T follicular helper cell (primary cell): ENCODE data around the gene PYDC2.
"Not testable (repeated sequence)": the region's sequence is repeated elsewhere in the genome, so short reads cannot be mapped to it uniquely, and the experiment has no call there.

Experiments
- DNase-seq: peaks from one replicate; pipeline ENCODE4 v3.0.0-alpha.2; 2020; ENCODE audit warnings: low read depth

Gene PYDC2

GRCh38 chr3:191470080-191470479, 9.1 kb downstream of the PYDC2 start:
- DNase-seq = no peak

DNA sequence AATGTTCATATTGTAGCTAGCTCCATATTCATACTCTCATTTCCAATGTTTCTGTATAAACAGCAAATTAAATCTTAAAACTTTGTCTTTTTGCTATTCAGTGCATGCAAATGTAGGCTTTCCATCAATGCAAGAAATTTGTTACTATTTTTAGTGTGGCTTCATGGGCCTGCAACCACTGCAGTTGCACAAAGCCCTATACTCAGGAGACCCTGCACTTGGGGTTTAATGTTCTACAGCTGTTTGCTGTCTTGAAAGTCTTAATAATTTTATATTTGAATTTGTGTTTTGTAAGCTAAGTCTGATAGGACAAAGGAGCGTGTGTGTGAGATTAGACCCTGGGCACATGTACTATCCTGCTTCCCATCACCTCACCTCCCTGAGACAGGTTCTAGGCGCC, 9.6 kb downstream of the PYDC2 start:
- DNase-seq = no peak

DNA sequence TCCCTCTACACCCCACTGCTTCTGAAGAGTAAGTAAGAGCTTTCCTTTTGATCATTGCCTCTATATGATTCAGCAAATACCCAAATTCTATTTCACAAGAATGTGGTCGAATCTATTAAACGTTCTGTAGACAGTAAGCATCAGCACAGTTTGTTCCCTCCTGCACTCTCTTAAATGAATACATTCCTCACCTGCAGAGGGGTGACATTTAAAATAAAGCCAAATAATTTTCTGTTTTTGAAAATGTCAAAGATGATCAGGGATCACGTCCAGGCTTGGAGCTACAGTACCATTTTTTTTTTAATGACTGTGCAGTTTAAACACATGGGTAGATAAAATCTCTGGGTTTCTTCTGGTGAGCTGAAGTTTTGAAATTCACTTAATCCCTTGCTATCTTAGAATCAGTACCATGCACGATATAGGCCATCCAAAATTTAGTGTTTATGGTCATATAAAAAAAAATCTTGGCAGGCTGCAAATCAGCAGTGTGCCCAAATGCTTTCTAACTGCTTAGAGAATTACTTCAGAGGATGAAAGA, 12.8 kb downstream of the PYDC2 start:
- DNase-seq = no peak

- no peak for DNase-seq
These were observed 15.3 kb downstream of the PYDC2 start for GRCh38 chr3:191476066-191476772.

DNA sequence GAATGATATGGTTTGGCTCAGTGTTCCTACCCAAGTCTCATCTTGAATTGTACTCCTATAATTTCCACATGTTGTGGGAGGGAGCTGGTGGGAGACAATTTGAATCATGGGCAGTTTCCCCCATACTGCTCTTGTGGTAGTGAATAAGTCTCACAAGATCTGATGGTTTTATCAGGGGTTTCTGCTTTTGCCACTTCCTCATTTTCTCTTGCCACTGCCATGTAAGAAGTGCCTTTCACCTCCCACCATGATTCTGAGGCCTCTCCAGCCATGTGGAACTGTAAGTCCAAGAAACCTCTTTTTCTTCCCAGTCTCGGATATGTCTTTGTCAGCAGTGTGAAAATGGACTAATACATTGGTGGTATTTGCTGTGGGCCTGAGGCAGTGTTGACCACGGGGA, 23.0 kb downstream of the PYDC2 start:
- DNase-seq = not testable (repeated sequence)

DNA sequence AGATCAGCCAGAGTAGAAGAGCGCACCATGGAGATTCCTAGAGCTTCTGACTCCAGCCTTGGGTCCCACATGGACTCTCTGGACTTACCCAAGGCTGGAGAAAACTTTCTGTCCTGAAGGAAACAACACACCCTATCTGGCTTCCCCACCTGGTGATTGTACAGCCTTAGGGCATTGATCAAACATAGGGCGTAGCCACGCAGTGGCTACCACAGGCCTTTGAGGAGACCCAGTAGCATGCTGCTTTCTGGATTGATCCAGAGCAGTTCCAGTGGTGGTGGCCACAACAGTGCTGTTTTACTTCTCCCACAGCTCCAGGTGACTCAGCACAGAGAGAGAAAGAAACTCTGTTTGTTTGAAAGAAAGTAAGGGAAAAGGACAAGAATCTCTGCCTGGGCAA, 23.5 kb downstream of the PYDC2 start:
- DNase-seq = no peak

GRCh38 chr3:191492601-191493000, 31.6 kb downstream of the PYDC2 start:
- DNase-seq = no peak

- DNase-seq = no peak
These were observed 32.4 kb downstream of the PYDC2 start for GRCh38 chr3:191493336-191493735.

DNA sequence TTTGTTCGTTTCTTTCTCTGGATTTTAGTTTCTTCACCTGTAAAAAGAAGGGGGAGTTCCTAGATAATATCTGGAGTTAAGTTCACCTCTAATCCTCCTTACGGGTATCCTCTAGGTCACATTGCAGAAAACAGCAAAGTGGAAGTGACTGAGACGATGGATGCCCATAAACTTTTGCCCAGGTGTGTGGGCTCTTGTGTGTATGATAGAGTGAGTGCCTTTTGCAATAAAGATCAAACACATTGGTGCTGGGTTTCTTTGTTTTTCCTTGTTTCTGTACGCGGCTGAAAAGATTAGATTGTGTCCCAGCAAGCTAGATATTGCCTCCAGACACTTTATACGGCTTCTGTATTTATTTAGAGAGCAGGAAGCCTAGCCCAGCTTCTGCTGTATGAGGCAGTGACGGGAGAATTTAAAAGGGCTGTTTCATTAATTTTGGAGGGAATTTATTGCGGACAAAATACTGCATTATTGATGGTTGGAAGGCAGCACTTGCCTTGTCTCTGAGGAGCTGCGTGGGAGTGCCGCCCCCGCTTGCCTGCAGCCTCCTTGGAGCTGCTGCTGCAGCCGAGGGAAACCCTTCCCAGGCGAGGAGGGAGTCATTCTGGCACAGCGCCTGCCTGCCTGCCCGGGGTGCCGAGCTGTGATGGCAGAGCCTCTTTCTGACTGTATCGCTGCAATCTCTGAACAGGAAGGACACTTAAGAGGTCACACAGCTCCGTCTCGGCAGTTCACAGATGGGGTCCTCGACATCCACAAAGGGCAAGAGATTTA, 38.5 kb downstream of the PYDC2 start:
- no peak for DNase-seq

DNA sequence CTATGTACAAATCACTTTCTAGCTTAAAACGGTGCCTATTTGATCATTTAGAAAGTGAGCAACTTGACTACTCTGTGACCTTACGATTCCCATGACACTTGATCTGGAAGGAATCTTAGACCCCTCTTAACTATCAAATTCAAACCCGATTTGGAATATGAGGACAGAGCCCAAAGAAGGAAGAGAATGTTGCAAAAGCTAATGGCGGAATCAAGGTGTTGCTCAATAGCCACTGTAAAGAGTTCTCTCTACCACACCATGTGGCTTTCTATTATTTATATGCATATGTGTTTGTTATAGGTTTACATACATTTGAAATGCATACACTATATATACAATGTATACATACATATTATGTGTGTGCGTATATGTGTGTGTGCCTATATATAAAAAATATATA, 39.9 kb downstream of the PYDC2 start:
- no peak for DNase-seq

- DNase-seq = no peak
These were observed 41.6 kb downstream of the PYDC2 start for GRCh38 chr3:191502583-191502982.

DNA sequence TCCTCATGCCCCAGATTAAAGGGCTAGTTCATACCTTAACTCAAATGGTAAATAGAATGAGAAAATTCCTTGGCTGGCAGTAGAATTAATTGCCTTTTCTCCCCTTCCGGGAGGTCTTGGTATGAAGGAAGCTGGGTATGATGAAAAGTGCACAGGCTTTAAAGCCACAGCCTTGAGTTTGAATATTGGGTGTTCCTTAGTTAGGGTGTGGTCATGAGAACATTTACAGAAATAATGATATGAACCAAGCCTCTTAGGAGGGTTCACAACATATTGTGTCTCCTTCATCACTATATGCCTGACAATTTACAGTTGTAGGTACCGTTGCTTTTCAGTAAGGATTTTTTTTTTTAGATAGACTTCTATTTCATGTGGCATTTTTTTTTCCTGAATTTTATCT, 48.1 kb downstream of the PYDC2 start:
- DNase-seq = no peak
